IMR-90 (cell line): Measurements from ENCODE around the gene C10orf88. TPM values are rescaled to one million over a fixed set of nuclear protein-coding genes. Genes with fewer than 3 reads are reported as not detected.

Experiments used
- ATAC-seq: fragments of 200-7000 bp; cut with Tn5 transposase; 2 replicates; pipeline ENCODE4 v1.9.1; 2020; ENCODE audit warnings: low read depth, mild to moderate bottlenecking, moderate library complexity
- BruUV-seq: library from RNA; stranded (reverse); fragments of 400-500 nt; replicated peaks from 2 replicates; lab custom pipeline; 2021; lab: Mats Ljungman, UMichigan
- CTCF ChIA-PET: fragments of 300-600 bp; formaldehyde crosslinking; extraction: SDS; loops from one replicate; lab custom pipeline; 2021; ENCODE audit warnings: antibody characterized with exemption; lab: Yijun Ruan, JAX
- POLR2A ChIA-PET: fragments of 300-600 bp; sonication (Branson Sonifier 250); formaldehyde crosslinking; loops from one replicate; lab custom pipeline; 2022; ENCODE audit warnings: antibody characterized with exemption; ENCODE audit not compliant: unreplicated experiment; lab: Charles Lee
- DNase-seq: peaks from one replicate; pipeline ENCODE4 v3.0.0; 2013
- H2AFZ ChIP-seq: replicated peaks from 2 replicates; pipeline ENCODE3; 2013; ENCODE audit warnings: low read length, mild to moderate bottlenecking; ENCODE audit not compliant: poor library complexity
- H2AK5ac ChIP-seq: 2 replicates; pipeline ENCODE4 v1.6.1; 2013; ENCODE audit warnings: low read depth, low read length, inconsistent platforms
- H2AK9ac ChIP-seq: replicated peaks from 2 replicates; pipeline ENCODE3; 2013; ENCODE audit warnings: mild to moderate bottlenecking, low read depth, low read length, moderate library complexity; ENCODE audit not compliant: poor library complexity
- H2BK120ac ChIP-seq: 2 replicates; pipeline ENCODE4 v1.6.1; 2013; ENCODE audit warnings: low read depth, low read length, inconsistent platforms
- H2BK15ac ChIP-seq: 3 replicates; pipeline ENCODE4 v1.6.1; 2013; ENCODE audit warnings: low read depth, low read length, inconsistent platforms
- H2BK20ac ChIP-seq: 2 replicates; pipeline ENCODE4 v1.6.1; 2013; ENCODE audit warnings: low read depth, mild to moderate bottlenecking, inconsistent platforms, low read length, moderate library complexity
- H2BK5ac ChIP-seq: 2 replicates; pipeline ENCODE4 v1.6.1; 2013; ENCODE audit warnings: mild to moderate bottlenecking, low read depth, low read length, inconsistent platforms; ENCODE audit not compliant: poor library complexity, severe bottlenecking
- H3K14ac ChIP-seq: replicated peaks from 2 replicates; pipeline ENCODE4 v1.6.1; 2013; ENCODE audit warnings: low read depth, low read length, inconsistent platforms
- H3K18ac ChIP-seq: 2 replicates; pipeline ENCODE4 v1.6.1; 2013; ENCODE audit warnings: low read depth, low read length, control low read depth
- H3K23ac ChIP-seq: 2 replicates; pipeline ENCODE4 v1.6.1; 2013; ENCODE audit warnings: low read depth, low read length, inconsistent platforms
- H3K27ac ChIP-seq: 2 replicates; pipeline ENCODE4 v1.5.1; 2013; ENCODE audit warnings: mild to moderate bottlenecking, control low read depth, low read length; ENCODE audit not compliant: insufficient read depth
- H3K27me3 ChIP-seq: 2 replicates; pipeline ENCODE4 v1.6.1; 2013; ENCODE audit warnings: low read length; ENCODE audit not compliant: control insufficient read depth, insufficient read depth
- H3K36me3 ChIP-seq: 2 replicates; pipeline ENCODE4 v1.6.1; 2013; ENCODE audit warnings: low read length, mixed read lengths; ENCODE audit not compliant: control insufficient read depth, insufficient read depth
- H3K4ac ChIP-seq: 2 replicates; pipeline ENCODE4 v1.6.1; 2013; ENCODE audit warnings: low read depth, low read length, inconsistent platforms
- H3K4me1 ChIP-seq: 2 replicates; pipeline ENCODE4 v1.6.1; 2013; ENCODE audit warnings: low read length, mixed read lengths; ENCODE audit not compliant: control insufficient read depth, insufficient read depth
- H3K4me2 ChIP-seq: 2 replicates; pipeline ENCODE4 v1.6.1; 2013; ENCODE audit warnings: low read depth, mild to moderate bottlenecking, control low read depth, low read length, moderate library complexity
- H3K4me3 ChIP-seq: 2 replicates; pipeline ENCODE4 v1.5.1; 2013; ENCODE audit warnings: low read depth, mild to moderate bottlenecking, control low read depth, low read length, moderate library complexity; ENCODE audit not compliant: insufficient read depth
- H3K56ac ChIP-seq: 2 replicates; pipeline ENCODE4 v1.6.1; 2013; ENCODE audit warnings: low read length, inconsistent platforms; ENCODE audit not compliant: insufficient read depth; ENCODE audit errors: extremely low read depth
- H3K79me1 ChIP-seq, 2 experiments: 2 replicates each; pipeline ENCODE4 v1.6.1; 2013; ENCODE audit warnings: low read length in 2 of 2, inconsistent platforms in 1 of 2, low read depth in 1 of 2
- H3K9ac ChIP-seq: 2 replicates; pipeline ENCODE4 v1.6.1; 2013; ENCODE audit warnings: low read depth, low read length, control low read depth
- H3K9me1 ChIP-seq: 2 replicates; pipeline ENCODE4 v1.6.1; 2013; ENCODE audit warnings: low read length, inconsistent platforms; ENCODE audit not compliant: insufficient read depth
- H3K9me3 ChIP-seq: 2 replicates; pipeline ENCODE4 v1.6.1; 2013; ENCODE audit warnings: low read length; ENCODE audit not compliant: control insufficient read depth, insufficient read depth
- H4K20me1 ChIP-seq: 2 replicates; pipeline ENCODE4 v1.6.1; 2013; ENCODE audit warnings: low read length, inconsistent platforms; ENCODE audit not compliant: insufficient read depth
- H4K5ac ChIP-seq: 2 replicates; pipeline ENCODE4 v1.6.1; 2013; ENCODE audit warnings: mild to moderate bottlenecking, low read depth, low read length, control low read depth
- H4K8ac ChIP-seq, 2 experiments: 2 replicates each; pipeline ENCODE4 v1.6.1; 2013; ENCODE audit warnings: low read depth in 2 of 2, low read length in 2 of 2, control low read depth in 1 of 2, inconsistent platforms in 1 of 2
- H4K91ac ChIP-seq: 2 replicates; pipeline ENCODE4 v1.6.1; 2013; ENCODE audit warnings: low read depth, low read length, inconsistent platforms; ENCODE audit not compliant: insufficient read depth
- BHLHE40 ChIP-seq: fragments of 150-350 bp; IDR thresholded peaks from 2 replicates; pipeline ENCODE4 v1.6.1; 2016; ENCODE audit warnings: mild to moderate bottlenecking, low read depth, low read length
- CEBPB ChIP-seq: IDR thresholded peaks from 2 replicates; pipeline ENCODE4 v1.6.1; 2012; ENCODE audit warnings: low read depth, low read length, improper control_type of control experiment
- CHD1 ChIP-seq: IDR thresholded peaks from 2 replicates; pipeline ENCODE4 v1.6.1; 2012; ENCODE audit warnings: low read depth, low read length, improper control_type of control experiment
- CTCF ChIP-seq: conservative IDR thresholded peaks from 2 replicates; pipeline ENCODE4 v1.5.1; 2012; ENCODE audit warnings: mild to moderate bottlenecking, low read depth, low read length, improper control_type of control experiment
- ELK1 ChIP-seq: fragments of 150-350 bp; IDR thresholded peaks from 2 replicates; pipeline ENCODE4 v1.6.1; 2016; ENCODE audit warnings: low read depth, mild to moderate bottlenecking, low read length, moderate library complexity, borderline replicate concordance
- FOS ChIP-seq: fragments of 150-350 bp; IDR thresholded peaks from 2 replicates; pipeline ENCODE4 v1.6.1; 2016; ENCODE audit warnings: low read depth, low read length
- MAFK ChIP-seq: IDR thresholded peaks from 2 replicates; pipeline ENCODE4 v1.6.1; 2012; ENCODE audit warnings: low read depth, low read length, improper control_type of control experiment
- MAZ ChIP-seq: IDR thresholded peaks from 2 replicates; pipeline ENCODE4 v1.6.1; 2012; ENCODE audit warnings: low read depth, mild to moderate bottlenecking, low read length, improper control_type of control experiment, moderate library complexity, borderline replicate concordance
- MXI1 ChIP-seq: IDR thresholded peaks from 2 replicates; pipeline ENCODE4 v1.6.1; 2012; ENCODE audit warnings: low read depth, mild to moderate bottlenecking, low read length, moderate library complexity, borderline replicate concordance
- NFE2L2 ChIP-seq: fragments of 150-350 bp; IDR thresholded peaks from 2 replicates; pipeline ENCODE4 v1.6.1; 2016; ENCODE audit warnings: low read depth, mild to moderate bottlenecking, low read length
- POLR2A ChIP-seq: IDR thresholded peaks from 2 replicates; pipeline ENCODE4 v1.6.1; 2012; ENCODE audit warnings: mild to moderate bottlenecking, low read depth, low read length
- RAD21 ChIP-seq: IDR thresholded peaks from 2 replicates; pipeline ENCODE4 v1.6.1; 2012; ENCODE audit warnings: low read length, improper control_type of control experiment
- RCOR1 ChIP-seq: IDR thresholded peaks from 2 replicates; pipeline ENCODE4 v1.6.1; 2012; ENCODE audit warnings: mild to moderate bottlenecking, low read length, improper control_type of control experiment; ENCODE audit not compliant: insufficient replicate concordance
- RFX5 ChIP-seq: IDR thresholded peaks from 2 replicates; pipeline ENCODE4 v1.8.0; 2012; ENCODE audit warnings: low read depth, mild to moderate bottlenecking, low read length, moderate library complexity
- SMC3 ChIP-seq: fragments of 150-350 bp; IDR thresholded peaks from 2 replicates; pipeline ENCODE4 v1.6.1; 2016; ENCODE audit warnings: low read depth, mild to moderate bottlenecking, antibody characterized with exemption, low read length, moderate library complexity
- USF2 ChIP-seq: fragments of 150-350 bp; IDR thresholded peaks from 2 replicates; pipeline ENCODE4 v1.6.1; 2017; ENCODE audit warnings: mild to moderate bottlenecking, antibody characterized with exemption, low read length, low read depth
- WGBS, 2 experiments: methylation state at CpG; one replicate each; pipeline versions ENCODE4 v1.1.5 to v1.1.7; 2013; ENCODE audit warnings: missing lambda C conversion rate in 2 of 2; ENCODE audit not compliant: insufficient read length in 1 of 2; ENCODE audit errors: extremely low coverage in 2 of 2; 5-methylcytosine and 5-hydroxymethylcytosine counted together
- dilution Hi-C: fragments of 300-500 bp; cut with HindIII; formaldehyde crosslinking; loops from one replicate; pipeline ENCODE4 v1.14.3; 2018; ENCODE audit warnings: low sequenced_read_pairs; ENCODE audit not compliant: unreplicated experiment
- in situ Hi-C: fragments of 300-500 bp; cut with MboI; formaldehyde crosslinking; loops from 3 replicates; pipeline ENCODE4 v1.14.3; 2019; ENCODE audit warnings: low sequenced_read_pairs, inconsistent platforms, mixed read lengths
- intact Hi-C: fragments of 100-400 bp; cut with micrococcal nuclease; formaldehyde crosslinking; loops from 2 replicates; pipeline ENCODE4 v1.10.0; 2022
- polyA plus RNA-seq, 3 experiments: library from polyadenylated mRNA; depleted of rRNA; stranded (reverse); fragments of >200 nt; gene quantifications; 2 replicates each; pipeline ENCODE4 v1.2.3, GENCODE V29; 2012; ENCODE audit warnings: low replicate concordance in 1 of 3
- total RNA-seq: library from RNA; depleted of rRNA; stranded (reverse); fragments of >200 nt; gene quantifications from 2 replicates; pipeline ENCODE4 v1.2.3, GENCODE V29; 2012

C10orf88 gene
- total and polyA plus RNA-seq, 2 of the 4 experiments (the other 2 are of a cell fraction), result 5.9 to 12.2 TPM

- Histone ChIP-seq H2BK5ac (no peak within 1 kb of the TSS), H3K27me3 (no peaks in the 10 kb centered on the region), H3K56ac (no peak within 1 kb of the TSS), H3K27ac (no peak within 1 kb of the TSS), H4K5ac (no peak within 1 kb of the TSS), H3K18ac (no peak within 1 kb of the TSS), H3K79me1 (no peaks in the 10 kb centered on the region), H3K4me3 (no peak within 1 kb of the TSS), H3K36me3 (no peaks in the 10 kb centered on the region), H2AK9ac (no peak within 1 kb of the TSS), H2BK120ac (no peak within 1 kb of the TSS), H3K14ac (no peak within 1 kb of the TSS), H3K4me1 (no peaks in the 10 kb centered on the region), H4K20me1 (0 out of 2 replicates have a peak, but pooled peaks cover 3% of the 10 kb centered on the region), H3K4me2 (no peak within 1 kb of the TSS), H2AK5ac (no peak within 1 kb of the TSS), H3K9me3 (no peaks in the 10 kb centered on the region), H2AFZ (no peak within 1 kb of the TSS), H4K8ac (no peak within 1 kb of the TSS), H4K91ac (no peak within 1 kb of the TSS), H3K9me1 (no peaks in the 10 kb centered on the region), H2BK20ac (no peak within 1 kb of the TSS), H3K9ac (no peak within 1 kb of the TSS), H3K23ac (no peak within 1 kb of the TSS), H2BK15ac (no peak within 1 kb of the TSS), H3K4ac (no peak within 1 kb of the TSS)
- POLR2A ChIA-PET, result no interaction called here
- TF ChIP-seq USF2 (no peak), FOS (no peak), NFE2L2 (no peak), RCOR1 (no peak), MAFK (no peak), BHLHE40 (no peak), CHD1 (no peak), POLR2A (no peak), RAD21 (no peak), CTCF (no peak), MXI1 (no peak), CEBPB (no peak), MAZ (no peak), ELK1 (no peak), SMC3 (no peak), RFX5 (no peak)
- DNase-seq (no peak), ATAC-seq (no peak)
- no TSS peak for BruUV-seq
- in situ Hi-C loops, result no loop called here
- no CpG with 5 or more reads among the region's 1 CpG for WGBS, 2 experiments
- intact Hi-C loops, result no loop called here
- CTCF ChIA-PET, result no interaction called here
- dilution Hi-C loops, result no loop called here
Observed at GRCh38 chr10:122910310-122910709, 43.7 kb downstream of the C10orf88 start, which contains the start of gene FAM24A. FAM24A (plus strand) TSS chr10:122910610; CDS start chr10:122911635, 1,025 bp downstream.
